IPS-18c (cell line): Measurements from ENCODE around the gene RAB27B.
"Not testable (repeated sequence)": the region's sequence is repeated elsewhere in the genome, so short reads cannot be mapped to it uniquely, and the experiment has no call there.

Experiments
- H3K4me3 ChIP-seq: 2 replicates; pipeline ENCODE4 v1.7.0; 2013; ENCODE audit warnings: low read depth, mild to moderate bottlenecking, low read length, moderate library complexity; ENCODE audit not compliant: insufficient read depth
- H3K9me3 ChIP-seq: one replicate; pipeline ENCODE4 v1.6.1; 2013; ENCODE audit warnings: mild to moderate bottlenecking, low read length, moderate library complexity; ENCODE audit not compliant: control insufficient read depth, insufficient read depth

Gene RAB27B

GRCh38 chr18:54810662-54811061 lies 17.6 kb upstream of the RAB27B start:
- H3K4me3 ChIP-seq, H3K9me3 ChIP-seq: not testable (repeated sequence)

GRCh38 chr18:54812885-54813284 lies 15.4 kb upstream of the RAB27B start:
- no peak overlapping the region for H3K4me3 ChIP-seq
- no peaks in the 10 kb centered on the region for H3K9me3 ChIP-seq

- no peaks in the 10 kb centered on the region for H3K9me3 ChIP-seq
- no peak overlapping the region for H3K4me3 ChIP-seq
These were observed 15.0 kb upstream of the RAB27B start for GRCh38 chr18:54813305-54813704.

- no peak overlapping the region for H3K4me3 ChIP-seq
- H3K9me3 ChIP-seq = no peaks in the 10 kb centered on the region
These were observed 14.2 kb upstream of the RAB27B start for GRCh38 chr18:54813977-54814565.

- H3K9me3 ChIP-seq = no peaks in the 10 kb centered on the region
- no peak overlapping the region for H3K4me3 ChIP-seq
These were observed 13.2 kb upstream of the RAB27B start for GRCh38 chr18:54815086-54815485.

GRCh38 chr18:54820785-54821275 lies 7.4 kb upstream of the RAB27B start:
- H3K9me3 ChIP-seq, H3K4me3 ChIP-seq: not testable (repeated sequence)

- Histone ChIP-seq H3K4me3 (no peak overlapping the region), H3K9me3 (no peaks in the 10 kb centered on the region)
These were observed 5.1 kb upstream of the RAB27B start for GRCh38 chr18:54822872-54823845.

- H3K9me3 ChIP-seq = no peaks in the 10 kb centered on the region
These were observed 3.5 kb upstream of the RAB27B start for GRCh38 chr18:54824761-54825160.

GRCh38 chr18:54825601-54826344 lies 2.5 kb upstream of the RAB27B start:
- no peak overlapping the region for H3K4me3 ChIP-seq
- no peaks in the 10 kb centered on the region for H3K9me3 ChIP-seq

More at GRCh38 chr18:54824761-54825160, 3.5 kb upstream of the RAB27B start:
- no peak overlapping the region for H3K4me3 ChIP-seq

- Histone ChIP-seq H3K9me3 (no peaks in the 10 kb centered on the region), H3K4me3 (peak overlapping the region; percentile 73; the same call in 1 of the 2 replicates)
These were observed 709 bp downstream of the RAB27B start for GRCh38 chr18:54828986-54829385.

- Histone ChIP-seq H3K4me3 (no peak overlapping the region), H3K9me3 (no peaks in the 10 kb centered on the region)
These were observed 1.6 kb downstream of the RAB27B start for GRCh38 chr18:54829856-54830255.

- Histone ChIP-seq H3K4me3 (no peak overlapping the region), H3K9me3 (no peaks in the 10 kb centered on the region)
These were observed 2.0 kb downstream of the RAB27B start for GRCh38 chr18:54830260-54830659.

GRCh38 chr18:54830866-54831265 lies 2.6 kb downstream of the RAB27B start:
- Histone ChIP-seq H3K9me3 (no peaks in the 10 kb centered on the region), H3K4me3 (no peak overlapping the region)

GRCh38 chr18:54835944-54836343 lies 7.7 kb downstream of the RAB27B start:
- H3K4me3 ChIP-seq = no peak overlapping the region

GRCh38 chr18:54843314-54843713 lies 15.0 kb downstream of the RAB27B start:
- Histone ChIP-seq H3K9me3 (no peaks in the 10 kb centered on the region), H3K4me3 (no peak overlapping the region)

More at GRCh38 chr18:54835944-54836343, 7.7 kb downstream of the RAB27B start:
- H3K9me3 ChIP-seq = no peaks in the 10 kb centered on the region

- H3K9me3 ChIP-seq = no peaks in the 10 kb centered on the region
- H3K4me3 ChIP-seq = no peak overlapping the region
These were observed 17.5 kb downstream of the RAB27B start for GRCh38 chr18:54845787-54846186.

GRCh38 chr18:54848121-54848520 lies 19.8 kb downstream of the RAB27B start:
- Histone ChIP-seq H3K4me3 (no peak overlapping the region), H3K9me3 (no peaks in the 10 kb centered on the region)
